AG04450 (cell line): ENCODE results near the gene TBC1D2B. TPM values are rescaled to one million over a fixed set of nuclear protein-coding genes. Genes with fewer than 3 reads are reported as not detected.
A peak's percentile ranks its signal among the peaks of the same experiment; 100 is the strongest.

ENCODE experiments used
- CTCF ChIA-PET: fragments of 300-600, 350-600 bp; formaldehyde crosslinking; extraction: SDS; loops from one replicate; lab custom pipeline; 2022; ENCODE audit warnings: antibody characterized with exemption, inconsistent platforms; lab: Charles Lee
- POLR2A ChIA-PET: fragments of 350-600 bp; formaldehyde crosslinking; extraction: SDS; loops from one replicate; lab custom pipeline; 2021; ENCODE audit warnings: antibody characterized with exemption, inconsistent platforms; lab: Yijun Ruan, JAX
- DNase-seq: peaks from one replicate; pipeline ENCODE4 v3.0.0-alpha.2; 2011; ENCODE audit warnings: low read depth, low spot score
- H3K27ac ChIP-seq: one replicate; pipeline ENCODE4 v1.5.1; 2012; ENCODE audit warnings: low read depth, low read length, control low read depth
- H3K27me3 ChIP-seq: one replicate; pipeline ENCODE4 v1.6.0; 2012; ENCODE audit warnings: low read length; ENCODE audit not compliant: control insufficient read depth, insufficient read depth
- H3K4me3 ChIP-seq: 2 replicates; pipeline ENCODE4 v1.5.1; 2011; ENCODE audit warnings: mild to moderate bottlenecking, low read depth, low read length, control low read depth
- H3K9me3 ChIP-seq: 2 replicates; pipeline ENCODE4 v1.5.1; 2012; ENCODE audit warnings: low read length; ENCODE audit not compliant: control insufficient read depth, insufficient read depth
- polyA plus RNA-seq: library from polyadenylated mRNA; depleted of rRNA; stranded (reverse); fragments of >200 nt; gene quantifications from 2 replicates; pipeline ENCODE4 v1.2.3, GENCODE V29; 2011
- TF ChIP-seq, protein P1 (sequence below): IDR thresholded peaks from 2 replicates; pipeline ENCODE4 v1.5.1; 2011; ENCODE audit warnings: low read depth, low read length, control low read depth, inconsistent platforms

The TBC1D2B gene
- polyA plus RNA-seq, 1 experiment: 42.0 TPM

DNA sequence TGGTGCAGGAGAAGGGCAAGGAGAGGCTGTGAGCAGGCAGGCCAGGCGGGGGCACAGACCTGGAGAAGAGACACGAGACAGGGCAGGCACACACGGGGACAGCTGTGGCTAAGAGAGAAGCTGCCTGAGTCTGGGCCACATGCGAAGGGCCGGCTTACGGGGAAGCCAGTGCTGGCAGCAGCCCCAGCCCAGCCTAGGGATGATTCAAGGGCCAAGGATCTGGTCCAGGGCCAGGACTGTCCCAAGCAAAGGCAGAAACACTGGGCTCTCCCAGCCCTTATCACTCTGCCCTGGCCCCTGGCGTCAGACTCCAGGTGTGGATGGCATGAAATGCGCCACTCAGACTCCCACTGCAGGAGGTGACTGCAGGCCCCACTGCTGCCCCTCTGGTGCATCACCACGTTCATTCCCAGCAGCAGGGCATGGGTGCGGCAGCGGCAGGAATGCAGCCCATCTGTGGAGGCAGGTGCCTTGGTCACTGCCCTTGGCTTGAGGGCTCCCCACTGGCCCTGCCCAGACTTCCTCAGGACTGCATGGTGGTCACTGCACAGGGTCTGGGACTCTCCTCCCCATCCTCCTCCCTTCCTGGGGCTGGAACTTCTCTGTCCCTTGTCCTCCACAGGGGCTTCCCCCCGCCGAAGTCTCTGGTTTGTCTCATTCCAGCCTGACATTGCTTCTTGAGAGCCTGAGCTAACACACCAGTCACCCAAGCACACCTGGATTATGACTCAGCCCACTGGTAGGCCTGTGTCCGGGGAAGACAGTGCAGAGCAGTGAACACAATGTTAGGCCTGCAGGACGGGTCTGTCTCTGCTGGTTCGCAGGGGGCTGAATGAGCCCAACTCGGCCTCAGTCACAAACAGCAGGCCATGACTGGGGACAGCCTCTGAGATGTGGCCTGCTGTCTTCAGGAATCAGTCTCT, 69.3 kb downstream of the TBC1D2B start:
- Histone ChIP-seq H3K27me3 (no peaks in the 10 kb centered on the region), H3K27ac (peak overlapping the region; percentile 31), H3K4me3 (no peak overlapping the region), H3K9me3 (no peaks in the 10 kb centered on the region)
- TF ChIP-seq, protein P1, sequence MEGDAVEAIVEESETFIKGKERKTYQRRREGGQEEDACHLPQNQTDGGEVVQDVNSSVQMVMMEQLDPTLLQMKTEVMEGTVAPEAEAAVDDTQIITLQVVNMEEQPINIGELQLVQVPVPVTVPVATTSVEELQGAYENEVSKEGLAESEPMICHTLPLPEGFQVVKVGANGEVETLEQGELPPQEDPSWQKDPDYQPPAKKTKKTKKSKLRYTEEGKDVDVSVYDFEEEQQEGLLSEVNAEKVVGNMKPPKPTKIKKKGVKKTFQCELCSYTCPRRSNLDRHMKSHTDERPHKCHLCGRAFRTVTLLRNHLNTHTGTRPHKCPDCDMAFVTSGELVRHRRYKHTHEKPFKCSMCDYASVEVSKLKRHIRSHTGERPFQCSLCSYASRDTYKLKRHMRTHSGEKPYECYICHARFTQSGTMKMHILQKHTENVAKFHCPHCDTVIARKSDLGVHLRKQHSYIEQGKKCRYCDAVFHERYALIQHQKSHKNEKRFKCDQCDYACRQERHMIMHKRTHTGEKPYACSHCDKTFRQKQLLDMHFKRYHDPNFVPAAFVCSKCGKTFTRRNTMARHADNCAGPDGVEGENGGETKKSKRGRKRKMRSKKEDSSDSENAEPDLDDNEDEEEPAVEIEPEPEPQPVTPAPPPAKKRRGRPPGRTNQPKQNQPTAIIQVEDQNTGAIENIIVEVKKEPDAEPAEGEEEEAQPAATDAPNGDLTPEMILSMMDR: no peak
- ChIA-PET CTCF (interaction anchor here (1.1 kb wide), 1 partner anchor 49 kb away, joined by 4 read pairs; no protein-coding TSS in a partner anchor), POLR2A (interaction anchor here (1.1 to 1.2 kb wide), 2 partner anchors 85 to 532 kb away, joined by 3 read pairs; partner anchors contain the start of gene PSMA4)
- DNase-seq: peak; percentile 38

DNA sequence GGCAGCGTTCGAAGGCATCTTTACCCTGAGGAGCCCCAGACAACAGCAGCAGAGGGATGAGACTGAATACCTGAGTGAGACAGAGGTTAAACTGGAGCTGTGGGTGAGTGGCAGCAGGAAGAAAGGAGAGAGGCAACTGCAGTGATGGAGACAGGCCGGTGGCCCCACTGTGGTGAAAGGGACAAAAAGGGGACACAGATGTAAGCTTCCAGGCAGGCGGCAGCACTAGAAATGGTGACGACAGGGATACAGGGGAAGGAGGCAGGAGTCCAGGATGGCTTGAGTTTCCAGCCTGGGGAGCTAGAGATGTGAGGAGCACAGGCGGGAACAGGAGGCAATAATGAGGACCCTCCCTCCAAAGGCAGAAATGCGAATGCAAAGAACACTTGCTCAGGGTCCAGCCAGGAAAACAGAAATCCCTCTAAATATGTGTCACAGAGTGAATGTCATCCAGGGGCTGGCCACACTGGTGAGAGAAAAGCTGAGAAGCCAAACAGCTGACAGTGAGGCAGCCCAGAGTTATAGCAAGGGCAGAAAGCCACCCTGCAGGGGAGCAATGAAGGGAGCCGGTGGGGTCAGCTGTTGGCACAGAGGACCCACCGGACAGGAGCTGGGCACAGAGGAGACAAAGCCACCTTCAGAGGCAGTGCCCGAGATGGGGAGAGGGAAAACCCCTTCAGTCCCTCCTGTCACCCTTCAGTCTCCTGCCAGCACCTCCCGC, 70.1 kb downstream of the TBC1D2B start:
- ChIA-PET CTCF (interaction anchor here (1.1 to 3.9 kb wide), 3 partner anchors 40 to 101 kb away, joined by 4 to 36 read pairs (median 17); no protein-coding TSS in a partner anchor), POLR2A (interaction anchor here (1.1 to 1.2 kb wide), 2 partner anchors 86 to 533 kb away, joined by 3 read pairs; partner anchors contain the start of gene PSMA4)
- H3K4me3 ChIP-seq: no peak overlapping the region
- DNase-seq: no peak
- H3K9me3 ChIP-seq: no peaks in the 10 kb centered on the region
- H3K27ac ChIP-seq: peak overlapping the region; percentile 31
- TF ChIP-seq, protein P1: no peak
- H3K27me3 ChIP-seq: no peaks in the 10 kb centered on the region

DNA sequence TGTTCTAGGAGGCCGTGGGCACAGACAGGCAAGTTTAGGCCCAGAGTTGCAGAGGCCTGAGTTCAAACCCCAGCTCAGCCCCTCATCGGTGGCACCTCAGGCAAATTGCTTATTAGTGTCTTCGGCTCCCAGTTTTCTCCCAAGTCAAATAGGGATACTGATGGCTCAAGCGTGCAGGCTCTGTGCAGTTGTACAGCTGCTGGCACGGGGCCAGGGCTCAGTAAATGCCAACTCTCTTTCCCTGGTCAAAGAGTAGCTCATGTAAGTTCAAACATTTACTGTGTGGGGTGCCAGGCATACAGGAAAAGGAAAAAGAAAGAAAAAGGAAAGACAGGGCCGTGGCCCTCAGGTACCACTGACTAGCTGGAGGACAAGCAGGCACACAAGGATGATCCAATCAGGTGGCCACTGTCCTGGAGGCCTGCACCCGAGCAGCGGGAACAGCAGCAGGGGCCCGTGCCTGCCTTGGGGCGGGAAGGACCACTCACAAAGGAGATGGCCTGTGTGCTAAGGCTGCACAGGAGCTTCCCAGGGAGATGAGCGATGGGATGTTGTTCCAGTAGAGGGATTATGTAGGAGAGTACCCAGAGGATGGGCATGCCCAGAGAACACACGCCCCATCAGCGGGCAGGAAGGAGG, 70.8 kb downstream of the TBC1D2B start:
- Histone ChIP-seq H3K27ac (no peak overlapping the region), H3K4me3 (no peak overlapping the region), H3K27me3 (no peaks in the 10 kb centered on the region), H3K9me3 (no peaks in the 10 kb centered on the region)
- ChIA-PET POLR2A (interaction anchor here (1.2 kb wide), 1 partner anchor 533 kb away, joined by 3 read pairs; the partner anchor contains the start of gene PSMA4), CTCF (interaction anchor here (3.4 to 3.9 kb wide), 2 partner anchors 39 to 102 kb away, joined by 17 to 36 read pairs; no protein-coding TSS in a partner anchor)
- no peak for DNase-seq
- TF ChIP-seq, protein P1: no peak

DNA sequence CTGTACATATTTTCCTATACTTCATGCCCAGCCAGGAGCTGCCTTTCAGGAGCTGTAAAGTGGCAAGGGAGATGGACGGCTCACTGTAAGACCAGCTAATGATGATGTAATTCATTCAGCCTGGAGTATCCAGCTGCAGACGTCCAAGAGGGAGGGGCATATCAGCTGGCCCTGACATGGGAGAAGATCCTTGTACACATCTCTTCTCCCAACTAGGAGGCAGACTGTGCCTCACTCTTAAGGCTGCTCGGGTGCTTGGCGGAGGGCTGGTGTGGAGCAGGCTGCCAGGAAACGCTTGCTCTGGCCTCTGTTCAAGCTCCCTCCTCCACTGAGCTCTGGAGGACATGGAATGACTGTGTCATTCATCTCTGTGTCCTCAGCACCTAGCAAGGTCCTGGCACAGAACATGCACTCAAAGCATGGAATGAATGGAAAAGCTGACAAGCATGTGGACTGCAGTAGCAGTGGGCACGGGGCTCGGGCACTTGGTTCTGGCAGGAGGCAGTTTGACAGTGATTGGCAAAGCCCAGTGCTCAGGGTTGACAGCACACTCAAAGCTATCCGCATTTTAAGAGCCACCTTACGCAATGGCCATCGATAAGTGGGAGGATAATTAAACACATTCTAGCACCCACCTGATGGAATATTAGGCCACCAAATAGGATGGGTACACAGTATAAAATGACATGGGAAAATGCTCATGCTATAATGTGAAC, 72.4 kb downstream of the TBC1D2B start:
- H3K27ac ChIP-seq: peak overlapping the region; percentile 54
- DNase-seq: peak; percentile 83
- TF ChIP-seq, protein P1: peak; percentile 48
- H3K27me3 ChIP-seq: no peaks in the 10 kb centered on the region
- ChIA-PET POLR2A (interaction anchor here (0.6 to 1.2 kb wide), 6 partner anchors 9 to 237 kb away, joined by 3 to 10 read pairs (median 5); no protein-coding TSS in a partner anchor), CTCF (interaction anchor here (0.6 to 3.9 kb wide), 10 partner anchors 8 to 107 kb away, joined by 3 to 36 read pairs (median 4); no protein-coding TSS in a partner anchor)
- no peak overlapping the region for H3K4me3 ChIP-seq
- H3K9me3 ChIP-seq: no peaks in the 10 kb centered on the region
